ENCODE data around the gene CTDP1.

CTDP1 gene

GRCh38 chr18:79787527-79787864 is 107.9 kb downstream of the CTDP1 start:
- DNase-seq, result no peak

GRCh38 chr18:79787865-79788733 is 108.5 kb downstream of the CTDP1 start:
- no peak for DNase-seq

GRCh38 chr18:79788734-79789085 is 109.1 kb downstream of the CTDP1 start:
- no peak for DNase-seq

- DNase-seq, result no peak
Measured at GRCh38 chr18:79789091-79789891, 109.7 kb downstream of the CTDP1 start.

- DNase-seq, result no peak
Measured at GRCh38 chr18:79789901-79790890, 110.6 kb downstream of the CTDP1 start.

GRCh38 chr18:79790996-79791972 is 111.7 kb downstream of the CTDP1 start:
- DNase-seq, result no peak

- DNase-seq, result no peak
Measured at GRCh38 chr18:79792096-79792987, 112.7 kb downstream of the CTDP1 start.

GRCh38 chr18:79792988-79793355 is 113.4 kb downstream of the CTDP1 start:
- DNase-seq, result no peak

GRCh38 chr18:79794846-79795245 is 115.2 kb downstream of the CTDP1 start:
- DNase-seq, result no peak

GRCh38 chr18:79795446-79795845 is 115.8 kb downstream of the CTDP1 start:
- DNase-seq, result no peak

- no peak for DNase-seq
Measured at GRCh38 chr18:79796016-79796415, 116.4 kb downstream of the CTDP1 start.

- no peak for DNase-seq
Measured at GRCh38 chr18:79796531-79797405, 117.2 kb downstream of the CTDP1 start.

GRCh38 chr18:79797518-79798345 is 118.1 kb downstream of the CTDP1 start, which contains the start of gene KCNG2:
TSS of gene KCNG2 (plus strand) at chr18:79797938. CDS start at chr18:79863668, 65,730 bp downstream.
- DNase-seq, result no peak

- no peak for DNase-seq
Measured at GRCh38 chr18:79798346-79798998, 118.9 kb downstream of the CTDP1 start.

- no peak for DNase-seq
Measured at GRCh38 chr18:79798999-79799370, 119.4 kb downstream of the CTDP1 start.

- no peak for DNase-seq
Measured at GRCh38 chr18:79799619-79800370, 120.2 kb downstream of the CTDP1 start.
